Neural cell (in vitro differentiated cells): ENCODE data around the gene HYLS1. TPM values are rescaled to one million over a fixed set of nuclear protein-coding genes. Genes with fewer than 3 reads are reported as not detected.

Experiments
- H2AFZ ChIP-seq: fragments of 200-600, 300-800 bp; sonication (generic), shearing (Covaris generic); 2 replicates; pipeline ENCODE4 v1.6.0; 2014; ENCODE audit warnings: low read depth, mild to moderate bottlenecking, antibody characterized with exemption, low read length, moderate library complexity
- H3F3A ChIP-seq: fragments of 200-600 bp; shearing (Covaris generic); 2 replicates; pipeline ENCODE4 v1.6.1; 2016; ENCODE audit warnings: mild to moderate bottlenecking, moderate library complexity, mixed read lengths, antibody characterized with exemption, low read length; ENCODE audit not compliant: insufficient read depth, poor library complexity, severe bottlenecking
- H3K27ac ChIP-seq: fragments of 200-600, 300-800 bp; sonication (generic), shearing (Covaris generic); 2 replicates; pipeline ENCODE4 v1.5.1; 2014; ENCODE audit warnings: mild to moderate bottlenecking, low read length, moderate library complexity
- H3K27me3 ChIP-seq: fragments of 300-800, 200-600 bp; sonication (generic), shearing (Covaris generic); 2 replicates; pipeline ENCODE4 v1.6.0; 2014; ENCODE audit warnings: mild to moderate bottlenecking, low read depth, low read length, moderate library complexity; ENCODE audit not compliant: insufficient read depth
- H3K36me3 ChIP-seq: fragments of 300-800, 200-600 bp; sonication (generic), shearing (Covaris generic); 2 replicates; pipeline ENCODE4 v1.5.1; 2014; ENCODE audit warnings: mild to moderate bottlenecking, antibody characterized with exemption, low read length, moderate library complexity; ENCODE audit not compliant: insufficient read depth
- H3K4me2 ChIP-seq: fragments of 300-800, 200-600 bp; sonication (generic), shearing (Covaris generic); 2 replicates; pipeline ENCODE4 v1.6.0; 2014; ENCODE audit warnings: mild to moderate bottlenecking, low read length
- H3K4me3 ChIP-seq: fragments of 300-800, 200-600 bp; sonication (generic), shearing (Covaris generic); 2 replicates; pipeline ENCODE4 v1.5.1; 2014; ENCODE audit warnings: mild to moderate bottlenecking, low read length, moderate library complexity
- H3K79me2 ChIP-seq: fragments of 200-600 bp; shearing (Covaris generic); replicated peaks from 2 replicates; pipeline ENCODE4 v1.6.0; 2014; ENCODE audit warnings: mild to moderate bottlenecking, low read length, moderate library complexity; ENCODE audit not compliant: insufficient read depth
- H3K9ac ChIP-seq: fragments of 300-800, 200-600 bp; sonication (generic), shearing (Covaris generic); 2 replicates; pipeline ENCODE4 v1.6.1; 2016; ENCODE audit warnings: mild to moderate bottlenecking, low read length, mixed read lengths
- H3K9me2 ChIP-seq: fragments of 200-600 bp; shearing (Covaris generic); 2 replicates; pipeline ENCODE4 v1.6.1; 2016; ENCODE audit warnings: mild to moderate bottlenecking, low read length, mixed read lengths; ENCODE audit not compliant: insufficient read depth
- H3K9me3 ChIP-seq: fragments of 200-600, 300-800 bp; sonication (generic), shearing (Covaris generic); 2 replicates; pipeline ENCODE4 v1.6.1; 2016; ENCODE audit warnings: mild to moderate bottlenecking, mixed run types, low read length, moderate library complexity, mixed read lengths
- H4K20me1 ChIP-seq: fragments of 200-600 bp; shearing (Covaris generic); 2 replicates; pipeline ENCODE4 v1.6.1; 2016; ENCODE audit warnings: mild to moderate bottlenecking, mixed run types; ENCODE audit not compliant: insufficient read depth
- EP300 ChIP-seq: fragments of 450-650 bp; conservative IDR thresholded peaks from 2 replicates; pipeline ENCODE4 v1.6.1; 2014; ENCODE audit warnings: antibody characterized with exemption, mild to moderate bottlenecking, moderate library complexity; ENCODE audit not compliant: poor library complexity, severe bottlenecking
- EZH2 ChIP-seq: fragments of 200-600, 300-800 bp; shearing (Covaris generic), sonication (generic); IDR thresholded peaks from 2 replicates; pipeline ENCODE4 v1.6.1; 2014; ENCODE audit warnings: antibody characterized with exemption, low read length, borderline replicate concordance, mild to moderate bottlenecking; ENCODE audit not compliant: insufficient read depth, poor library complexity, severe bottlenecking
- MXI1 ChIP-seq: fragments of 450-650 bp; conservative IDR thresholded peaks from 2 replicates; pipeline ENCODE4 v1.6.1; 2014; ENCODE audit warnings: antibody characterized with exemption, mild to moderate bottlenecking; ENCODE audit not compliant: poor library complexity, severe bottlenecking
- POLR2AphosphoS5 ChIP-seq: IDR thresholded peaks from 2 replicates; pipeline ENCODE4 v1.6.1; 2012
- RAD21 ChIP-seq: fragments of 450-650 bp; conservative IDR thresholded peaks from 2 replicates; pipeline ENCODE4 v1.6.1; 2014; ENCODE audit warnings: antibody characterized with exemption, mild to moderate bottlenecking, moderate library complexity
- SMC3 ChIP-seq: fragments of 450-650 bp; conservative IDR thresholded peaks from 2 replicates; pipeline ENCODE4 v1.6.1; 2014; ENCODE audit warnings: antibody characterized with exemption, mild to moderate bottlenecking, moderate library complexity; ENCODE audit not compliant: poor library complexity
- TAF1 ChIP-seq: IDR thresholded peaks from 2 replicates; pipeline ENCODE4 v1.6.1; 2012; ENCODE audit warnings: low read depth
- polyA plus RNA-seq: library from polyadenylated mRNA; depleted of rRNA; stranded (reverse); fragments of >200 nt; gene quantifications from 2 replicates; pipeline ENCODE4 v1.2.3, GENCODE V29; 2014
- TF ChIP-seq, protein P1 (sequence below): IDR thresholded peaks from 2 replicates; pipeline ENCODE4 v1.6.1; 2012; ENCODE audit warnings: borderline replicate concordance
- TF ChIP-seq, protein P2 (sequence below): fragments of 450-650 bp; IDR thresholded peaks from 2 replicates; pipeline ENCODE4 v1.5.1; 2014; ENCODE audit warnings: antibody characterized with exemption, mild to moderate bottlenecking, moderate library complexity; ENCODE audit not compliant: poor library complexity, severe bottlenecking

HYLS1 gene
- polyA plus RNA-seq, 1 donor from 2014 or later: 6.0 TPM

DNA sequence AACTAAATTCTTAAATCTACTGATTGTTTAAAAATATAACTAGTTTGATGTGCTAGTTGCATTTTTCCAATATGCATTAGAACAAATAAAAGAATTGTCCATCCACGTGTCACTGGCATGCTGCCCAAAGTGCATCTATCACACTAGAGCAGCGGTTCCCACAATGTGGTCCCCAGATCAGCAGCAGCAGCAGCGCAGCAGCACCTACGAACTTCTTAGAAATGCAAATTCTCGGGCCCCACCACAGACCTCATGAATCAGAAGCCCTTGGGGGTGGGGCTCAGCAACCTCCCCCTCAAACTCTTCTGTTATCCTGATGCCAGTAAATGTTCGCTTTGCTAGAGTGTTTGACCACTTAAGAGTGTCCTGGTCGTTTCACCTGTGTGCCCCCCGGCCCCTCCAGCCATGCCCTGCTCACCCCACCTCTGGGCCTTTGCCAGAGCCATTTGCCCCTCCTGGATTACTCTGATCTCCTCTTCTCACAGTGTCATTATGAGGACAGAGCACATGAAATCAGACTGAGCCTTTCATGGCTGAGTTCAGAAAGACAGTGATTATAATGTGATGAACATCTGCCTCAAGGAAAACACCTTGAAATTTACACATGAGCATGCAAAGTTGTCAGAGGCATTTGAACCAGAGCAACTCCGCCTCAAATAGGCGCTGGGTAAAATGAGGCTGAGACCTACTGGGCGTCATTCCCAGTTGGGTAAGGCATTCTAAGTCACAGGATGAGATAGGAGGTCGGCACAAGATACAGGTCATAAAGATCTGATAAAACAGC lies 45.8 kb downstream of the HYLS1 start:
- Histone ChIP-seq H3K27ac (no peak overlapping the region), H3K4me3 (no peak overlapping the region), H3K79me2 (no peaks in the 10 kb centered on the region), H3F3A (no peaks in the 10 kb centered on the region), H3K9me3 (no peaks in the 10 kb centered on the region), H3K9ac (no peak overlapping the region), H2AFZ (no peak overlapping the region), H3K9me2 (no peaks in the 10 kb centered on the region), H4K20me1 (no peaks in the 10 kb centered on the region), H3K27me3 (no peaks in the 10 kb centered on the region), H3K36me3 (no peaks in the 10 kb centered on the region), H3K4me2 (no peak overlapping the region)
- no peak for TF ChIP-seq EZH2
- no peak for TF ChIP-seq RAD21
- TF ChIP-seq, protein P1, sequence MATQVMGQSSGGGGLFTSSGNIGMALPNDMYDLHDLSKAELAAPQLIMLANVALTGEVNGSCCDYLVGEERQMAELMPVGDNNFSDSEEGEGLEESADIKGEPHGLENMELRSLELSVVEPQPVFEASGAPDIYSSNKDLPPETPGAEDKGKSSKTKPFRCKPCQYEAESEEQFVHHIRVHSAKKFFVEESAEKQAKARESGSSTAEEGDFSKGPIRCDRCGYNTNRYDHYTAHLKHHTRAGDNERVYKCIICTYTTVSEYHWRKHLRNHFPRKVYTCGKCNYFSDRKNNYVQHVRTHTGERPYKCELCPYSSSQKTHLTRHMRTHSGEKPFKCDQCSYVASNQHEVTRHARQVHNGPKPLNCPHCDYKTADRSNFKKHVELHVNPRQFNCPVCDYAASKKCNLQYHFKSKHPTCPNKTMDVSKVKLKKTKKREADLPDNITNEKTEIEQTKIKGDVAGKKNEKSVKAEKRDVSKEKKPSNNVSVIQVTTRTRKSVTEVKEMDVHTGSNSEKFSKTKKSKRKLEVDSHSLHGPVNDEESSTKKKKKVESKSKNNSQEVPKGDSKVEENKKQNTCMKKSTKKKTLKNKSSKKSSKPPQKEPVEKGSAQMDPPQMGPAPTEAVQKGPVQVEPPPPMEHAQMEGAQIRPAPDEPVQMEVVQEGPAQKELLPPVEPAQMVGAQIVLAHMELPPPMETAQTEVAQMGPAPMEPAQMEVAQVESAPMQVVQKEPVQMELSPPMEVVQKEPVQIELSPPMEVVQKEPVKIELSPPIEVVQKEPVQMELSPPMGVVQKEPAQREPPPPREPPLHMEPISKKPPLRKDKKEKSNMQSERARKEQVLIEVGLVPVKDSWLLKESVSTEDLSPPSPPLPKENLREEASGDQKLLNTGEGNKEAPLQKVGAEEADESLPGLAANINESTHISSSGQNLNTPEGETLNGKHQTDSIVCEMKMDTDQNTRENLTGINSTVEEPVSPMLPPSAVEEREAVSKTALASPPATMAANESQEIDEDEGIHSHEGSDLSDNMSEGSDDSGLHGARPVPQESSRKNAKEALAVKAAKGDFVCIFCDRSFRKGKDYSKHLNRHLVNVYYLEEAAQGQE: no peak
- no peak for TF ChIP-seq MXI1
- no peak for TF ChIP-seq EP300
- TF ChIP-seq, protein P2, sequence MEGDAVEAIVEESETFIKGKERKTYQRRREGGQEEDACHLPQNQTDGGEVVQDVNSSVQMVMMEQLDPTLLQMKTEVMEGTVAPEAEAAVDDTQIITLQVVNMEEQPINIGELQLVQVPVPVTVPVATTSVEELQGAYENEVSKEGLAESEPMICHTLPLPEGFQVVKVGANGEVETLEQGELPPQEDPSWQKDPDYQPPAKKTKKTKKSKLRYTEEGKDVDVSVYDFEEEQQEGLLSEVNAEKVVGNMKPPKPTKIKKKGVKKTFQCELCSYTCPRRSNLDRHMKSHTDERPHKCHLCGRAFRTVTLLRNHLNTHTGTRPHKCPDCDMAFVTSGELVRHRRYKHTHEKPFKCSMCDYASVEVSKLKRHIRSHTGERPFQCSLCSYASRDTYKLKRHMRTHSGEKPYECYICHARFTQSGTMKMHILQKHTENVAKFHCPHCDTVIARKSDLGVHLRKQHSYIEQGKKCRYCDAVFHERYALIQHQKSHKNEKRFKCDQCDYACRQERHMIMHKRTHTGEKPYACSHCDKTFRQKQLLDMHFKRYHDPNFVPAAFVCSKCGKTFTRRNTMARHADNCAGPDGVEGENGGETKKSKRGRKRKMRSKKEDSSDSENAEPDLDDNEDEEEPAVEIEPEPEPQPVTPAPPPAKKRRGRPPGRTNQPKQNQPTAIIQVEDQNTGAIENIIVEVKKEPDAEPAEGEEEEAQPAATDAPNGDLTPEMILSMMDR: no peak
- no peak for TF ChIP-seq SMC3
- TF ChIP-seq TAF1: no peak
- TF ChIP-seq POLR2AphosphoS5: no peak

DNA sequence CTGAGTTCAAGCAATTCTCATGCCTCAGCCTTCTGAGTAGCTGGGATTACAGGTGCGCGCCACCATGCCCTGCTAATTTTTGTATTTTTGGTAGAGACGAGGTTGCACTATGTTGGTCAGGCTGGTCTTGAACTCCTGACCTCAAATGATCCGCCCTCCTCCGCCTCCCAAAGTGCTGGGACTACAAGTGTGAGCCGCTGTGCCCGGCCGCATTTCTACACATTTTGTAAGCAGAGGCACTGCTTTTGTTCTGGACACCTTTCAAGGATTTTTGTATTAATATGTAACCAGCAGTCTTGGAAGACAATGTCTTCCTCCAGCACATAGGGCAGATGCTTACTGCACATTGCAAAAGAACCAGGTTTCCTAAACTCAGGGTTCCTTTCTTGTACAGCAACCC lies 47.0 kb downstream of the HYLS1 start:
- no peaks in the 10 kb centered on the region for H3K36me3 ChIP-seq
- H3K27ac ChIP-seq: no peak overlapping the region
- no peaks in the 10 kb centered on the region for H3K79me2 ChIP-seq
- H4K20me1 ChIP-seq: no peaks in the 10 kb centered on the region
- H3K4me3 ChIP-seq: no peak overlapping the region
- H3K27me3 ChIP-seq: no peaks in the 10 kb centered on the region
- TF ChIP-seq POLR2AphosphoS5 (no peak), TAF1 (no peak)
- no peak overlapping the region for H3K4me2 ChIP-seq
- H3F3A ChIP-seq: no peaks in the 10 kb centered on the region
- no peaks in the 10 kb centered on the region for H3K9me3 ChIP-seq
- no peaks in the 10 kb centered on the region for H3K9me2 ChIP-seq
- no peak overlapping the region for H2AFZ ChIP-seq
- no peak overlapping the region for H3K9ac ChIP-seq

DNA sequence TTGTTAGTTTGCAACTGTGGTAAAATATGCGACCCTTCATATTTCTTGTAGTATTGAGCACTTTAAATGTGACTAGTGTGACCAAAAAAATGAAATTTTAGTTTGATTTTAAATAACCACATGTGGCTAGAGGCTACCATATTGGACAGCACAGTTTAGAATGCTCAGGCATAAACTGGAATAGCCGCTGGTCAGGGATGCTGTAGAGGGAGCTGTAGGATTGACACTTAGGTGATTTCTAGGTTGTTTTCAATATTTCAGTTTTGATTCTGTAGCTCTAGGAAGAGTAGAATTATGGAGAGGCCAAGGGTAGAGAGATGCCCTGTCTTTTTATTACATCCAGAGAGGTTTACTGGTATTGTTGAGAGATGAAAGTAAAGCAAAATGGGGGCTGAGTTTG lies 47.6 kb downstream of the HYLS1 start:
- Histone ChIP-seq H3K4me3 (no peak overlapping the region), H4K20me1 (no peaks in the 10 kb centered on the region), H3K36me3 (no peaks in the 10 kb centered on the region), H3K27ac (no peak overlapping the region), H3K9ac (no peak overlapping the region), H3K9me2 (no peaks in the 10 kb centered on the region), H2AFZ (no peak overlapping the region), H3F3A (no peaks in the 10 kb centered on the region), H3K4me2 (no peak overlapping the region), H3K27me3 (no peaks in the 10 kb centered on the region), H3K79me2 (no peaks in the 10 kb centered on the region), H3K9me3 (no peaks in the 10 kb centered on the region)
- TF ChIP-seq MXI1: no peak
- TF ChIP-seq SMC3: no peak
- TF ChIP-seq, protein P1: no peak
- no peak for TF ChIP-seq POLR2AphosphoS5
- TF ChIP-seq EP300: no peak
- TF ChIP-seq, protein P2: no peak
